GM18498 (cell line): ENCODE results near the gene MTG1.
"Not testable (repeated sequence)": the region's sequence is repeated elsewhere in the genome, so short reads cannot be mapped to it uniquely, and the experiment has no call there.

Experiments used
- ATAC-seq: cut with Tn5 transposase; IDR thresholded peaks from one replicate; pipeline ENCODE4 v1.9.1; 2021; ENCODE audit warnings: mild to moderate bottlenecking, moderate library complexity; ENCODE audit not compliant: unreplicated experiment

MTG1 gene

GRCh38 chr10:133377025-133377817, 16.7 kb upstream of the MTG1 start:
- ATAC-seq, result no peak

- no peak for ATAC-seq
These were observed 16.1 kb upstream of the MTG1 start for GRCh38 chr10:133377818-133378250.

- ATAC-seq, result peak; percentile 51
These were observed 15.5 kb upstream of the MTG1 start for GRCh38 chr10:133378251-133379096.

- ATAC-seq, result peak; percentile 65
These were observed 14.7 kb upstream of the MTG1 start, which contains the start of gene PAOX for GRCh38 chr10:133379152-133379800. Gene PAOX, plus strand, starts transcription at chr10:133379262. Its CDS starts 55 bp downstream, at chr10:133379317.

GRCh38 chr10:133379801-133380666, 13.9 kb upstream of the MTG1 start:
- ATAC-seq, result peak; percentile 1

- ATAC-seq, result no peak
These were observed 12.9 kb upstream of the MTG1 start for GRCh38 chr10:133381036-133381435.

- no peak for ATAC-seq
These were observed 10.4 kb upstream of the MTG1 start for GRCh38 chr10:133383551-133383950.

GRCh38 chr10:133384071-133384470, 9.9 kb upstream of the MTG1 start:
- ATAC-seq, result no peak

GRCh38 chr10:133385214-133385613, 8.7 kb upstream of the MTG1 start:
- ATAC-seq, result no peak

GRCh38 chr10:133386951-133387350, 7.0 kb upstream of the MTG1 start:
- not testable (repeated sequence) for ATAC-seq

GRCh38 chr10:133388236-133388972, 5.6 kb upstream of the MTG1 start:
- ATAC-seq, result peak; percentile 4

- peak; percentile 82 for ATAC-seq
These were observed 4.8 kb upstream of the MTG1 start for GRCh38 chr10:133388973-133389818.

GRCh38 chr10:133390597-133391248, 3.2 kb upstream of the MTG1 start:
- ATAC-seq, result no peak

- ATAC-seq, result no peak
These were observed 2.7 kb upstream of the MTG1 start for GRCh38 chr10:133391249-133391635.

- ATAC-seq, result no peak
These were observed 2.0 kb upstream of the MTG1 start for GRCh38 chr10:133391761-133392518.

- ATAC-seq, result no peak
These were observed 425 bp upstream of the MTG1 start for GRCh38 chr10:133393401-133394063.

GRCh38 chr10:133394801-133395221, 854 bp downstream of the MTG1 start:
- no peak for ATAC-seq
